Skeletal muscle tissue (tissue), 4 donors: ENCODE data around the gene SLC12A8. TPM values are rescaled to one million over a fixed set of nuclear protein-coding genes. Genes with fewer than 3 reads are reported as not detected.

Experiments used
- H3K27ac ChIP-seq: one replicate; pipeline ENCODE4 v1.7.0; 2013; ENCODE audit warnings: mild to moderate bottlenecking, low read depth, low read length, inconsistent platforms
- H3K27me3 ChIP-seq, 3 donors: one replicate each; pipeline ENCODE4 v1.7.0; 2013; ENCODE audit warnings: low read length in 3 of 3; ENCODE audit not compliant: control insufficient read depth in 3 of 3, insufficient read depth in 3 of 3
- H3K36me3 ChIP-seq, 3 donors: one replicate each; pipeline ENCODE4 v1.7.0; 2013; ENCODE audit warnings: low read length in 3 of 3; ENCODE audit not compliant: control insufficient read depth in 3 of 3, insufficient read depth in 3 of 3
- H3K4me1 ChIP-seq, 3 donors: one replicate each; pipeline ENCODE4 v1.7.0; 2013; ENCODE audit warnings: low read length in 3 of 3, mild to moderate bottlenecking in 3 of 3; ENCODE audit not compliant: control insufficient read depth in 3 of 3, insufficient read depth in 3 of 3
- H3K4me3 ChIP-seq, 3 donors: one replicate each; pipeline ENCODE4 v1.7.0; 2013; ENCODE audit warnings: low read length in 3 of 3
- H3K9ac ChIP-seq, 3 donors: one replicate each; pipeline ENCODE4 v1.7.0; 2013; ENCODE audit warnings: low read length in 3 of 3, mild to moderate bottlenecking in 3 of 3, moderate library complexity in 2 of 3, low read depth in 1 of 3
- H3K9me3 ChIP-seq, 3 donors: one replicate each; pipeline ENCODE4 v1.7.0; 2013; ENCODE audit warnings: low read length in 3 of 3; ENCODE audit not compliant: control insufficient read depth in 3 of 3
- total RNA-seq: library from RNA; depleted of rRNA; stranded (reverse); fragments of >200 nt; gene quantifications from one replicate; pipeline ENCODE4 v1.2.3, GENCODE V29; 2014
- donor health status: Osteomylitis.

SLC12A8 gene
- total RNA-seq, 1 donor from 2014 or later = 1.0 TPM

- Histone ChIP-seq H3K9ac (no peak overlapping the region), H3K36me3 (no peaks in the 10 kb centered on the region), H3K9me3 (no peaks in the 10 kb centered on the region), H3K27me3 (no peaks in the 10 kb centered on the region), H3K4me3 (no peak overlapping the region), H3K4me1 (peaks cover 0 to 2% (median 0%) of the 10 kb centered on the region in 3 donors), H3K27ac (no peak overlapping the region)
Observed at GRCh38 chr3:125108833-125109535, 103.6 kb downstream of the SLC12A8 start.

GRCh38 chr3:125107861-125108567 is 104.5 kb downstream of the SLC12A8 start:
- Histone ChIP-seq H3K4me3 (no peak overlapping the region), H3K27me3 (no peaks in the 10 kb centered on the region), H3K36me3 (no peaks in the 10 kb centered on the region), H3K9ac (no peak overlapping the region), H3K9me3 (no peaks in the 10 kb centered on the region), H3K27ac (no peak overlapping the region), H3K4me1 (peaks cover 0 to 2% (median 0%) of the 10 kb centered on the region in 3 donors)

GRCh38 chr3:125107363-125107762 is 105.2 kb downstream of the SLC12A8 start:
- no peak overlapping the region for H3K9ac ChIP-seq
- H3K9me3 ChIP-seq = no peaks in the 10 kb centered on the region
- no peak overlapping the region for H3K27ac ChIP-seq
- H3K4me3 ChIP-seq = no peak overlapping the region
- H3K36me3 ChIP-seq = no peaks in the 10 kb centered on the region
- H3K27me3 ChIP-seq = no peaks in the 10 kb centered on the region
- H3K4me1 ChIP-seq = peaks cover 0 to 2% (median 0%) of the 10 kb centered on the region in 3 donors

- H3K4me3 ChIP-seq = no peak overlapping the region
- H3K27ac ChIP-seq = no peak overlapping the region
- H3K9ac ChIP-seq = no peak overlapping the region
- H3K4me1 ChIP-seq = peaks cover 0 to 2% (median 0%) of the 10 kb centered on the region in 3 donors
- H3K27me3 ChIP-seq = no peaks in the 10 kb centered on the region
- H3K36me3 ChIP-seq = no peaks in the 10 kb centered on the region
- H3K9me3 ChIP-seq = no peaks in the 10 kb centered on the region
Observed at GRCh38 chr3:125105116-125105515, 107.4 kb downstream of the SLC12A8 start.

GRCh38 chr3:125104639-125105038 is 107.9 kb downstream of the SLC12A8 start:
- Histone ChIP-seq H3K9me3 (no peaks in the 10 kb centered on the region), H3K4me1 (peaks cover 0 to 2% (median 0%) of the 10 kb centered on the region in 3 donors), H3K9ac (no peak overlapping the region), H3K36me3 (no peaks in the 10 kb centered on the region), H3K27me3 (no peaks in the 10 kb centered on the region), H3K27ac (no peak overlapping the region), H3K4me3 (no peak overlapping the region)

GRCh38 chr3:125103406-125103805 is 109.1 kb downstream of the SLC12A8 start:
- H3K27me3 ChIP-seq = no peaks in the 10 kb centered on the region
- peaks cover 0 to under 1% (median 0%) of the 10 kb centered on the region in 3 donors for H3K4me1 ChIP-seq
- no peak overlapping the region for H3K27ac ChIP-seq

GRCh38 chr3:125102470-125102869 is 110.1 kb downstream of the SLC12A8 start:
- no peaks in the 10 kb centered on the region for H3K36me3 ChIP-seq
- no peak overlapping the region for H3K27ac ChIP-seq
- no peaks in the 10 kb centered on the region for H3K9me3 ChIP-seq
- no peaks in the 10 kb centered on the region for H3K4me1 ChIP-seq
- H3K4me3 ChIP-seq = no peak overlapping the region
- no peak overlapping the region for H3K9ac ChIP-seq
- no peaks in the 10 kb centered on the region for H3K27me3 ChIP-seq

More at GRCh38 chr3:125103406-125103805, 109.1 kb downstream of the SLC12A8 start:
- no peak overlapping the region for H3K9ac ChIP-seq
- no peaks in the 10 kb centered on the region for H3K36me3 ChIP-seq
- H3K4me3 ChIP-seq = no peak overlapping the region
- H3K9me3 ChIP-seq = no peaks in the 10 kb centered on the region

- H3K4me1 ChIP-seq = no peaks in the 10 kb centered on the region
- no peaks in the 10 kb centered on the region for H3K36me3 ChIP-seq
- H3K9ac ChIP-seq = no peak overlapping the region
- no peak overlapping the region for H3K27ac ChIP-seq
- H3K4me3 ChIP-seq = no peak overlapping the region
- H3K27me3 ChIP-seq = no peaks in the 10 kb centered on the region
- H3K9me3 ChIP-seq = no peaks in the 10 kb centered on the region
Observed at GRCh38 chr3:125098611-125099291, 113.8 kb downstream of the SLC12A8 start.

GRCh38 chr3:125090649-125091048 is 121.9 kb downstream of the SLC12A8 start:
- no peak overlapping the region for H3K9ac ChIP-seq
- peaks cover 2 to 8% (median 6%) of the 10 kb centered on the region in 3 donors for H3K4me1 ChIP-seq
- H3K9me3 ChIP-seq = peaks cover 0 to 2% (median 0%) of the 10 kb centered on the region in 3 donors
- no peak overlapping the region for H3K27ac ChIP-seq
- H3K36me3 ChIP-seq = no peaks in the 10 kb centered on the region
- no peak overlapping the region for H3K4me3 ChIP-seq
- no peaks in the 10 kb centered on the region for H3K27me3 ChIP-seq
